ENCODE data around the gene CRLF2. TPM values are rescaled to one million over a fixed set of nuclear protein-coding genes. Genes with fewer than 3 reads are reported as not detected.

Gene CRLF2
- total and polyA plus RNA-seq, 10 of the 15 experiments (the other 5 are each of a cell fraction or from before 2014, with no cell fraction given): 2.7 to 7.2 (median 4.5) TPM

DNA sequence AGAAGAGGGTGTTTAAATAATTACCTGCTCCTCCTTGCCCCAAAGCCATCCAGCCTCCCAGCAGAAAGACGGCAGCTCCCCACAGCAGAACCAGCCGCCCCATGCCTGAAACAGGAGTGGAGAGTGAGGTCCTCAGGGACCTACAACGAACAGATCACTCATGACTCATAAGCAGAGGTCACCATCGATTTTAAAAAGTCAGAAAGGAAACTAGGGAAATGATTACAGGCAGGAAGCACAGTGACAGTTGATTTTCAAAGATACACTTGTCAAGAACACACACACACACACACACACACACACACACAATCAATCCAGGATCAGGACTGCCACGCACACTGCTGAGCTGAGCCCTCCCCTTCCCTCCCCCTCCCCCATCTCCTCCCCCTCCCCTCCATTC is at the start of gene CRLF2 (continued):
- TF ChIP-seq POLR2A (IDR thresholded peaks at IDR 0.05; ENCODE audit: low read depth, low read length) (no peak), YBX1 (IDR thresholded peaks at IDR 0.05) (no peak), NRF1 (conservative IDR thresholded peaks at IDR 0.05; ENCODE audit: low read depth, low read length) (no peak), SMAD1 (IDR thresholded peaks at IDR 0.05; ENCODE audit: low read depth, partially characterized antibody) (no peak), IRF4 (IDR thresholded peaks at IDR 0.05; ENCODE audit: low read depth, low read length) (peak; percentile 93), YY1 (IDR thresholded peaks at IDR 0.05; ENCODE audit: low read depth, low read length) (peak; percentile 16; the same call in 1 of the 2 replicates), PML (IDR thresholded peaks at IDR 0.05; ENCODE audit: low read length) (0 out of 2 replicates have a peak, but pooled peaks have one; percentile 34), SUZ12 (IDR thresholded peaks at IDR 0.05; ENCODE audit: unreplicated experiment) (no peak), RAD21 (IDR thresholded peaks at IDR 0.05; ENCODE audit: insufficient read depth, low read depth, low read length) (peak; percentile 13; the same call in 1 of the 2 replicates), NBN (IDR thresholded peaks at IDR 0.05) (peak; percentile 95), NFYA (IDR thresholded peaks at IDR 0.05; ENCODE audit: borderline replicate concordance, low read depth, low read length) (no peak), KLF5 (IDR thresholded peaks at IDR 0.05; ENCODE audit: partially characterized antibody) (no peak), STAT1 (conservative IDR thresholded peaks at IDR 0.05) (no peak), USF1 (IDR thresholded peaks at IDR 0.05; ENCODE audit: borderline replicate concordance, extremely low read length, insufficient read depth, low read depth, low read length) (no peak), MEF2B (IDR thresholded peaks at IDR 0.05; ENCODE audit: partially characterized antibody, poor library complexity, severe bottlenecking) (peak; percentile 92), SRF (IDR thresholded peaks at IDR 0.05; ENCODE audit: low read depth in 2 of 2, low read length in 2 of 2) (peak in 1 of 2 experiments; percentile 28; a peak in 1 of 4 replicates), ZBED1 (IDR thresholded peaks at IDR 0.05; ENCODE audit: borderline replicate concordance) (peak; percentile 31; the same call in 1 of the 2 replicates), SIX5 (IDR thresholded peaks at IDR 0.05; ENCODE audit: low read depth, low read length, severe bottlenecking) (no peak), ZBTB11 (CRISPR knock-in tag; IDR thresholded peaks at IDR 0.05) (no peak), BCL3 (IDR thresholded peaks at IDR 0.05; ENCODE audit: borderline replicate concordance, insufficient read depth, low read depth, low read length, poor library complexity, severe bottlenecking) (peak; percentile 14)
- TF ChIP-seq, protein P1, sequence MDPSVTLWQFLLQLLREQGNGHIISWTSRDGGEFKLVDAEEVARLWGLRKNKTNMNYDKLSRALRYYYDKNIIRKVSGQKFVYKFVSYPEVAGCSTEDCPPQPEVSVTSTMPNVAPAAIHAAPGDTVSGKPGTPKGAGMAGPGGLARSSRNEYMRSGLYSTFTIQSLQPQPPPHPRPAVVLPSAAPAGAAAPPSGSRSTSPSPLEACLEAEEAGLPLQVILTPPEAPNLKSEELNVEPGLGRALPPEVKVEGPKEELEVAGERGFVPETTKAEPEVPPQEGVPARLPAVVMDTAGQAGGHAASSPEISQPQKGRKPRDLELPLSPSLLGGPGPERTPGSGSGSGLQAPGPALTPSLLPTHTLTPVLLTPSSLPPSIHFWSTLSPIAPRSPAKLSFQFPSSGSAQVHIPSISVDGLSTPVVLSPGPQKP (IDR thresholded peaks at IDR 0.05; ENCODE audit: low read depth, low read length): no peak
- TF ChIP-seq, protein P2, sequence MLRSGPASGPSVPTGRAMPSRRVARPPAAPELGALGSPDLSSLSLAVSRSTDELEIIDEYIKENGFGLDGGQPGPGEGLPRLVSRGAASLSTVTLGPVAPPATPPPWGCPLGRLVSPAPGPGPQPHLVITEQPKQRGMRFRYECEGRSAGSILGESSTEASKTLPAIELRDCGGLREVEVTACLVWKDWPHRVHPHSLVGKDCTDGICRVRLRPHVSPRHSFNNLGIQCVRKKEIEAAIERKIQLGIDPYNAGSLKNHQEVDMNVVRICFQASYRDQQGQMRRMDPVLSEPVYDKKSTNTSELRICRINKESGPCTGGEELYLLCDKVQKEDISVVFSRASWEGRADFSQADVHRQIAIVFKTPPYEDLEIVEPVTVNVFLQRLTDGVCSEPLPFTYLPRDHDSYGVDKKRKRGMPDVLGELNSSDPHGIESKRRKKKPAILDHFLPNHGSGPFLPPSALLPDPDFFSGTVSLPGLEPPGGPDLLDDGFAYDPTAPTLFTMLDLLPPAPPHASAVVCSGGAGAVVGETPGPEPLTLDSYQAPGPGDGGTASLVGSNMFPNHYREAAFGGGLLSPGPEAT (IDR thresholded peaks at IDR 0.05; ENCODE audit: low read depth): peak; percentile 88

Data from GM12878 (cell line).